Ovary (tissue), 9 donors: ENCODE data around the gene PFKFB4. TPM values are rescaled to one million over a fixed set of nuclear protein-coding genes. Genes with fewer than 3 reads are reported as not detected.

Source experiments
- DNase-seq, 5 donors: peaks; one replicate each; pipeline ENCODE4 v3.0.0-alpha.2; 2019 to 2020
- H3K27ac ChIP-seq, 2 donors: fragments of 200-600 bp; one replicate each; pipeline versions ENCODE4 v1.5.1 to v1.8.0; 2019 to 2022
- H3K27me3 ChIP-seq: fragments of 200-600 bp; one replicate; pipeline ENCODE4 v1.8.0; 2022
- H3K36me3 ChIP-seq: fragments of 200-600 bp; sonication (generic); one replicate; pipeline ENCODE4 v1.5.1; 2019
- H3K4me1 ChIP-seq: one replicate; pipeline ENCODE4 v1.8.1; 2013; ENCODE audit warnings: mild to moderate bottlenecking, moderate library complexity; ENCODE audit not compliant: insufficient read depth
- H3K4me3 ChIP-seq: fragments of 200-600 bp; sonication (generic); one replicate; pipeline ENCODE4 v1.5.1; 2017
- H3K9me3 ChIP-seq, 2 donors: fragments of 200-600 bp in 1 of 2; sonication (generic) in 1 of 2; one replicate each; pipeline versions ENCODE4 v1.5.1 to v1.8.1; 2013 to 2019; ENCODE audit warnings: mild to moderate bottlenecking in 1 of 2, moderate library complexity in 1 of 2
- EP300 ChIP-seq: sonication (generic); formaldehyde crosslinking; IDR thresholded peaks from one replicate; pipeline ENCODE4 v1.6.1; 2017; ENCODE audit warnings: antibody characterized with exemption
- POLR2A ChIP-seq: fragments of 450-650 bp; IDR thresholded peaks from one replicate; pipeline ENCODE4 v1.6.1; 2017; ENCODE audit warnings: antibody characterized with exemption, mild to moderate bottlenecking, moderate library complexity
- WGBS, 3 donors: extraction: QIAGEN DNeasy Blood & Tissue Kit in 1 of 3; methylation state at CpG; one replicate each; pipeline versions ENCODE4 v1.1.5 to v1.1.7; 2013 to 2017; 5-methylcytosine and 5-hydroxymethylcytosine counted together
- intact Hi-C, 4 donors: fragments of 100-400 bp; cut with DNase I; formaldehyde crosslinking; loops; one replicate each; pipeline versions ENCODE4 v1.11.0 to v1.15.1; 2022 to 2023
- polyA plus RNA-seq, 2 donors: library from polyadenylated mRNA; stranded (reverse); fragments of 200-250 nt in 1 of 2; fragments of 350-450 nt in 1 of 2; fragmentation: Illumina TruSeq in 1 of 2; extraction: RNeasy Lipid Tissue Mini Kit (QIAGEN cat#74804) in 1 of 2; gene quantifications; one replicate each; pipeline ENCODE4 v1.2.3, GENCODE V29; 2013 to 2014
- total RNA-seq, 7 donors: library from RNA; depleted of rRNA in 2 of 7; stranded (reverse); fragments of >200 nt in 2 of 7; fragmentation: NEBNext Ultra II Directional in 3 of 7; extraction: Animal tissue kit (Norgen Biotek cat#: 25700) in 3 of 7; gene quantifications; one replicate each; pipeline versions ENCODE4 v1.1.0 to v1.2.4, GENCODE V29; 2016 to 2023
- TF ChIP-seq, protein P1 (sequence below), 3 donors: fragments of 450-650 bp in 2 of 3; fragments of 200-600 bp in 1 of 3; IDR thresholded peaks; one replicate each; pipeline versions ENCODE4 v1.5.1 to v1.8.0; 2016 to 2022; ENCODE audit warnings: antibody characterized with exemption in 3 of 3, mild to moderate bottlenecking in 1 of 3
- donor health status: DM: no; HTN: no; CAD: no; lungs with moderate emphysema.
- donor health status: DM: no; HTN: no; CAD: no.
- donor health status: Bipolar disorder and iron deficiency.
- donor health status: DM: yes; HTN: yes; CAD: no.
- donor health status: DM: no; HTN: no; CAD: no.
- donor health status: DM: yes; HTN: yes; CAD: no.

The PFKFB4 gene
- total and polyA plus RNA-seq, 9 donors: 2.3 to 8.0 (median 5.6) TPM

DNA sequence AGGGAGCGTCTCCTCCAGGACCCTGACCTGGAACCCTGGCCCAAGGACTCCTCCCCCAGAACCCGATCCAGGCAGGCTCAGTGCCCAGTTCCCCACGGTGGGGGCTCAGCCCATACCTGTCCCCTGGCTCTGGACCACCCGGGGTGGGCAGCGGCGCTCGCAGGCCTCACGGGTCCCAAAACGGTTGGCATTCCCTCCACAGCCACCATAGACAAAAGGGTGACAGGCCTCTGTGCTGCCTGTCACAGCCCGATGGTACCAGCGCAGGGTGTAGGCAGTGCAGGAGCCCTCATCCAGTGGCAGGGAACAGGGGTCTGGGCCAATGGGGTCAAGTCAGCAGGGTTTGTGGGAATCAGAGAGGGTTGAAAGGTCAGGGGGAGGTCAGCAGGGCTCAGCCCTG lies 8.1 kb upstream of the PFKFB4 start:
- TF ChIP-seq, protein P1, sequence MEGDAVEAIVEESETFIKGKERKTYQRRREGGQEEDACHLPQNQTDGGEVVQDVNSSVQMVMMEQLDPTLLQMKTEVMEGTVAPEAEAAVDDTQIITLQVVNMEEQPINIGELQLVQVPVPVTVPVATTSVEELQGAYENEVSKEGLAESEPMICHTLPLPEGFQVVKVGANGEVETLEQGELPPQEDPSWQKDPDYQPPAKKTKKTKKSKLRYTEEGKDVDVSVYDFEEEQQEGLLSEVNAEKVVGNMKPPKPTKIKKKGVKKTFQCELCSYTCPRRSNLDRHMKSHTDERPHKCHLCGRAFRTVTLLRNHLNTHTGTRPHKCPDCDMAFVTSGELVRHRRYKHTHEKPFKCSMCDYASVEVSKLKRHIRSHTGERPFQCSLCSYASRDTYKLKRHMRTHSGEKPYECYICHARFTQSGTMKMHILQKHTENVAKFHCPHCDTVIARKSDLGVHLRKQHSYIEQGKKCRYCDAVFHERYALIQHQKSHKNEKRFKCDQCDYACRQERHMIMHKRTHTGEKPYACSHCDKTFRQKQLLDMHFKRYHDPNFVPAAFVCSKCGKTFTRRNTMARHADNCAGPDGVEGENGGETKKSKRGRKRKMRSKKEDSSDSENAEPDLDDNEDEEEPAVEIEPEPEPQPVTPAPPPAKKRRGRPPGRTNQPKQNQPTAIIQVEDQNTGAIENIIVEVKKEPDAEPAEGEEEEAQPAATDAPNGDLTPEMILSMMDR (IDR thresholded peaks at IDR 0.05): no peak
- TF ChIP-seq POLR2A (no peak), EP300 (no peak)
- Histone ChIP-seq H3K36me3 (no peaks in the 10 kb centered on the region), H3K27ac (no peak overlapping the region), H3K4me1 (peaks cover 7% of the 10 kb centered on the region), H3K9me3 (no peaks in the 10 kb centered on the region), H3K27me3 (no peaks in the 10 kb centered on the region), H3K4me3 (no peak overlapping the region)
- DNase-seq: no peak
- WGBS, 3 donors: 79 to 90% (median 86%) methylated on average over 11 of the region's 11 CpGs
- intact Hi-C loops: no loop called here

DNA sequence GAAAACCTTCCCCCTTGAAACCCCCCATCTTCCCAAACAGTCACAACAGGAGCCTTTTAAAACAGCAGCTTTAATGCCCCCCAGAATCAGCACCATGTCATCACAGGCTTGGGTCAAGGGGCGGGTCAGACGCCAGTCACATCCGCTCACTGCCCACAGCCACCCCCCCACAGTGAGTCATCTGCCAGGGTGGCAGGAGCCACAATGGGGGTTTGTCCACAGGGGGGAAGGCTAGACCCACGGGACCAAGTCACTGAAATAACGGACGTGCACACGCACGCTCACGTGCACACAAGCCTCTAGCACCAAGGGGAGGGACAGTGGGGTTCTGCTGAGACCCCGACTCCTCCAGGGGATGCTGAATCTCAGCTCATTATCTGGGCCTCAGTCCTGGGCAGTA lies 7.4 kb upstream of the PFKFB4 start:
- H3K4me3 ChIP-seq: no peak overlapping the region
- H3K36me3 ChIP-seq: no peaks in the 10 kb centered on the region
- no peak for DNase-seq
- TF ChIP-seq EP300: no peak
- TF ChIP-seq, protein P1 (IDR thresholded peaks at IDR 0.05): no peak
- no peak for TF ChIP-seq POLR2A
- 77 to 87% (median 79%) methylated on average over 10 of the region's 10 CpGs for WGBS, 3 donors
- H3K27ac ChIP-seq: no peak overlapping the region
- no peaks in the 10 kb centered on the region for H3K27me3 ChIP-seq
- intact Hi-C loops: no loop called here
- H3K9me3 ChIP-seq: no peaks in the 10 kb centered on the region
- peaks cover 7% of the 10 kb centered on the region for H3K4me1 ChIP-seq

DNA sequence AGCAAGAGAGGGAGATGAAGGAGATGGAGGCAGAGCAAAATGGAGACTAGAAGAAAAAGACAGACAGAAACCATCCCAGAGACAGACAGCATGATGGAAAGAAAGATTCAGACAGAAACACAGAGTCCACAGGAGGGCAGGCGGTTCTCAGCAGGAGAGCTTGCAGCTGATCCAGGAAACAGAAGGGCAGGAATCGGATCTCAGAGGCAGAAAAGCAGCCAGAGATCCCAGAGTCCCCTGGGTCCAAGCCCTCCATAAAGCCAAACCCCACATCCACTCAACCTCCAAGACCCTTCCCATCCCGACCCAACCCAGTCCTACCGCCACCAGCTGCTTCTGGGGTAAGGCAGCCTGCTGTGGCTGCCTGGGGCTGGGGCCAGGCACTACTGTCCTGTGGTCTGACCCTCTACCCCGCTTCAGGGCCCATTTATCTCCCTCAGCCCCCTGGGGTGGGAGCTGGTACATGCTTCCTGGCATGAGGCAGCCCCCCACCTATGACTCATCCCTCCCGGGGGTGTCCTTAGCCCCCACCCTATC lies 6.8 kb upstream of the PFKFB4 start, which contains the start of gene UCN2:
UCN2 (minus strand) TSS at position 400 of the 537 bp plus-strand sequence. CDS start 657 bp downstream, outside the sequence.
- Histone ChIP-seq H3K27me3 (no peaks in the 10 kb centered on the region), H3K4me3 (no peak within 1 kb of the TSS), H3K9me3 (no peaks in the 10 kb centered on the region), H3K36me3 (no peaks in the 10 kb centered on the region), H3K27ac (no peak within 1 kb of the TSS), H3K4me1 (peaks cover 7% of the 10 kb centered on the region)
- DNase-seq: no peak
- intact Hi-C loops: no loop called here
- no peak for TF ChIP-seq EP300
- TF ChIP-seq, protein P1 (IDR thresholded peaks at IDR 0.05): no peak
- no peak for TF ChIP-seq POLR2A
- 63 to 76% (median 69%) methylated on average over 6 of the region's 6 CpGs for WGBS, 3 donors

DNA sequence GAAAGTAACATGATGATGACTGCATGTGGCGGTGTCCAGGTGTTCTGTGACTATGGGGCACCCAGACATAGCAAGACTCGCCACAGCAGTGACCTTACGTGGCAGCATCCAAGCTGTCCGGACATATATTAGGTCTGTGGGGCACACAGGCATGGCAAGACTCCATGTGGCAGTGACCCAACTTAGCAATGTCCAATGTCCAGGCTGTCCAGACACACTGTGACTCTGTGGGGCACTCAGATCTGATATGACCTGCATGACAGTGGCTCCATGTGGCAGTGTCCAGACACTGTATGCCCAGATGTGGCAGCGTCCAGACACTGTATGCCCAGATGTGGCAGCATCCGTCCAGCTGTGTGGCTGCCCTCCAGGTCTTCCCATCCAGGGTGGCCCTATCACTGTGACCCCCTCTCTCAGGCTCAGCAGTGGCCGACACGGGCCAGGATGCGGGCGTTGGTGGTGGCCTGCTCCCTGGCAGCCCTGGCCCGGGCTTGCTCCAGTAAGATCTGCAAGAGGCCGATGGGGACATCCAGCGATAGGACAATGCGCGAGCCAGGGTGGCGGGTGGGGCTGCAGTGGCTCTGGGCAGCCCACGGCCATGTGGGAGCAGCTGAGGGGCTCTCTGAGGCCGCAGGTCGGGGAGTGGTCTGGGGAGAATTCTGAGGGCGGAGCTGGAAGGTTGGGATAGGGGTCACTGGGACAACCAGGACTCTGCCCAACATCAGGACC lies 5.9 kb upstream of the PFKFB4 start:
- no peak for TF ChIP-seq EP300
- TF ChIP-seq, protein P1 (IDR thresholded peaks at IDR 0.05): no peak
- TF ChIP-seq POLR2A: no peak
- H3K4me1 ChIP-seq: peaks cover 7% of the 10 kb centered on the region
- DNase-seq: no peak
- WGBS, 3 donors: 89 to 94% (median 91%) methylated on average over 20 of the region's 20 CpGs
- H3K27me3 ChIP-seq: no peaks in the 10 kb centered on the region
- intact Hi-C loops: no loop called here
- H3K27ac ChIP-seq: no peak overlapping the region
- H3K4me3 ChIP-seq: no peak overlapping the region
- no peaks in the 10 kb centered on the region for H3K36me3 ChIP-seq
- no peaks in the 10 kb centered on the region for H3K9me3 ChIP-seq
